ENCODE measurements around the gene HAT1. TPM values are rescaled to one million over a fixed set of nuclear protein-coding genes. Genes with fewer than 3 reads are reported as not detected.
"Not testable (repeated sequence)": the region's sequence is repeated elsewhere in the genome, so short reads cannot be mapped to it uniquely, and the experiment has no call there.

HAT1 gene
- polyA plus RNA-seq, 3 donors: 16.9 to 63.3 (median 62.8) TPM

GRCh38 chr2:171996021-171996420 is 73.8 kb downstream of the HAT1 start:
- H3K27me3 Mint-ChIP-seq (ENCODE audit: low read depth in 3 of 3): peaks cover 13 to 16% (median 14%) of the 10 kb centered on the region in 3 donors
- Histone ChIP-seq H3K27me3 (ENCODE audit: control insufficient read depth in 2 of 2, insufficient read depth in 2 of 2, low read length in 2 of 2) (peaks cover 0 to 4% of the 10 kb centered on the region in 2 donors), H3K4me2 (replicated peaks; ENCODE audit: extremely low read depth, low read length, poor library complexity, severe bottlenecking) (no peak overlapping the region), H2AFZ (ENCODE audit: insufficient read depth, low read depth, low read length, poor library complexity, severe bottlenecking) (no peak overlapping the region), H4K20me1 (ENCODE audit: insufficient read depth, low read length) (no peaks in the 10 kb centered on the region), H3K27ac (ENCODE audit: low read depth in 1 of 2, low read length in 2 of 2) (no peak overlapping the region), H3K9me3 (replicated peaks in 1 of 2; ENCODE audit: control insufficient read depth in 1 of 2, insufficient read depth in 1 of 2, low read length in 2 of 2) (no peaks in the 10 kb centered on the region), H3K36me3 (replicated peaks in 1 of 2; ENCODE audit: control insufficient read depth in 1 of 2, insufficient read depth in 2 of 2, low read length in 2 of 2) (no peaks in the 10 kb centered on the region), H3K79me2 (ENCODE audit: insufficient read depth, low read length) (no peaks in the 10 kb centered on the region), H3K4me3 (replicated peaks in 1 of 3; ENCODE audit: low read depth in 2 of 3, low read length in 3 of 3) (no peak overlapping the region), H3K4me1 (ENCODE audit: control insufficient read depth in 1 of 2, insufficient read depth in 2 of 2, low read length in 2 of 2) (peaks cover 10 to 16% of the 10 kb centered on the region in 2 donors), H3K9ac (ENCODE audit: insufficient read depth, low read length, poor library complexity, severe bottlenecking) (no peak overlapping the region)
- H3K27ac Mint-ChIP-seq: no peak overlapping the region
- no peak for TF ChIP-seq CTCF (IDR thresholded peaks at IDR 0.05)
- no peak for DNase-seq
- no peak overlapping the region for H3K4me3 Mint-ChIP-seq
- peaks cover 13% of the 10 kb centered on the region for H3K4me1 Mint-ChIP-seq
- WGBS (ENCODE audit: insufficient coverage): no CpG with 5 or more reads among the region's 5 CpGs
- no peaks in the 10 kb centered on the region for H3K9me3 Mint-ChIP-seq
- H3K36me3 Mint-ChIP-seq: no peaks in the 10 kb centered on the region
- intact Hi-C loops (cut with micrococcal nuclease): no loop called here

GRCh38 chr2:171997031-171997430 is 74.8 kb downstream of the HAT1 start:
- H3K4me3 Mint-ChIP-seq; H3K27ac ChIP-seq (ENCODE audit: low read depth in 1 of 2, low read length in 2 of 2); H3K79me2 ChIP-seq (ENCODE audit: insufficient read depth, low read length); H2AFZ ChIP-seq (ENCODE audit: insufficient read depth, low read depth, low read length, poor library complexity, severe bottlenecking); H3K9me3 Mint-ChIP-seq; H3K9ac ChIP-seq (ENCODE audit: insufficient read depth, low read length, poor library complexity, severe bottlenecking); H3K36me3 Mint-ChIP-seq; H4K20me1 ChIP-seq (ENCODE audit: insufficient read depth, low read length); H3K4me2 ChIP-seq (replicated peaks; ENCODE audit: extremely low read depth, low read length, poor library complexity, severe bottlenecking); intact Hi-C loops (cut with micrococcal nuclease); H3K9me3 ChIP-seq (replicated peaks in 1 of 2; ENCODE audit: control insufficient read depth in 1 of 2, insufficient read depth in 1 of 2, low read length in 2 of 2); DNase-seq; H3K27ac Mint-ChIP-seq; H3K36me3 ChIP-seq (replicated peaks in 1 of 2; ENCODE audit: control insufficient read depth in 1 of 2, insufficient read depth in 2 of 2, low read length in 2 of 2); H3K27me3 ChIP-seq (ENCODE audit: control insufficient read depth in 2 of 2, insufficient read depth in 2 of 2, low read length in 2 of 2); H3K4me3 ChIP-seq (replicated peaks in 1 of 3; ENCODE audit: low read depth in 2 of 3, low read length in 3 of 3): not testable (repeated sequence)
- H3K4me1 Mint-ChIP-seq: peaks cover 13% of the 10 kb centered on the region
- 100% methylated on average over 3 of the region's 5 CpGs for WGBS (ENCODE audit: insufficient coverage)
- H3K27me3 Mint-ChIP-seq (ENCODE audit: low read depth in 3 of 3): peaks cover 13 to 18% (median 14%) of the 10 kb centered on the region in 3 donors
- peaks cover 10 to 16% of the 10 kb centered on the region in 2 donors for H3K4me1 ChIP-seq (ENCODE audit: control insufficient read depth in 1 of 2, insufficient read depth in 2 of 2, low read length in 2 of 2)

Measured in CD14-positive monocyte (primary cell).